NT2/D1 (cell line): ENCODE data around the gene SRL.

ENCODE experiments used
- DNase-seq: peaks from one replicate; pipeline ENCODE4 v3.0.0-alpha.2; 2011; ENCODE audit warnings: low read depth, low spot score
- H3K27me3 ChIP-seq: 2 replicates; pipeline ENCODE4 v1.6.0; 2011; ENCODE audit warnings: mild to moderate bottlenecking; ENCODE audit not compliant: insufficient read length, insufficient read depth
- H3K36me3 ChIP-seq: 2 replicates; pipeline ENCODE4 v1.6.1; 2011; ENCODE audit warnings: mild to moderate bottlenecking, low read length, mixed read lengths; ENCODE audit not compliant: insufficient read depth, insufficient read length
- H3K4me1 ChIP-seq: 2 replicates; pipeline ENCODE4 v1.5.1; 2011; ENCODE audit not compliant: insufficient read depth, insufficient read length
- H3K4me3 ChIP-seq: 2 replicates; pipeline ENCODE4 v1.5.1; 2011; ENCODE audit warnings: low read depth; ENCODE audit not compliant: insufficient read length
- H3K9ac ChIP-seq: 2 replicates; pipeline ENCODE4 v1.6.0; 2011; ENCODE audit warnings: low read depth; ENCODE audit not compliant: insufficient read length
- H3K9me3 ChIP-seq: 2 replicates; pipeline ENCODE4 v1.5.1; 2011; ENCODE audit warnings: mild to moderate bottlenecking, low read length; ENCODE audit not compliant: insufficient read depth
- SUZ12 ChIP-seq: IDR thresholded peaks from 2 replicates; pipeline ENCODE4 v1.6.1; 2011; ENCODE audit not compliant: insufficient read length, insufficient read depth; ENCODE audit errors: extremely low read depth
- YY1 ChIP-seq: IDR thresholded peaks from 2 replicates; pipeline ENCODE4 v1.6.1; 2011; ENCODE audit not compliant: insufficient read length, insufficient read depth
- ZNF274 ChIP-seq: IDR thresholded peaks from 2 replicates; pipeline ENCODE4 v1.6.1; 2011; ENCODE audit warnings: mild to moderate bottlenecking, low read depth, low read length

Gene SRL

DNA sequence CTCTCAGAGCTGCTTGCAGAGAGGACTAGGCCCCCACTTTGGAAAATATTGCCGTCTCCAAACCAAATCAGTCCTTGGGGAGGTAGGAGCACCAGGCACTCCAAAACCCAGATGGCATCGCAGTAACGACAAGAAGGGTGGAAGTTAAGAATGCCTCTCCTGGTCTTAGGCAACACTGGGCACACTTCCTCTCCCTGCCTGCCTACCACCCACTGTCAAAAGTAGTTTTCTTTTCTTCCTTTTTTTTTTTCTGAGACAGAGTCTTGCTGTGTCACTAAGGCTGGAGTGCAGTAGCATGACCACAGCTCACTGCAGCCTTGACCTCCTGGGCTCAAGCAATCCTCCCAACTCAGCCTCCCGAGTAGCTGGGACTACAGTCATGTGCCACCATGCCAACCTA lies 47.2 kb downstream of the SRL start:
- Histone ChIP-seq H3K4me1 (no peaks in the 10 kb centered on the region), H3K9me3 (no peaks in the 10 kb centered on the region), H3K4me3 (no peak overlapping the region), H3K27me3 (no peaks in the 10 kb centered on the region), H3K9ac (no peak overlapping the region), H3K36me3 (no peaks in the 10 kb centered on the region)
- no peak for DNase-seq
- no peak for TF ChIP-seq YY1
- no peak for TF ChIP-seq ZNF274
- TF ChIP-seq SUZ12: no peak

DNA sequence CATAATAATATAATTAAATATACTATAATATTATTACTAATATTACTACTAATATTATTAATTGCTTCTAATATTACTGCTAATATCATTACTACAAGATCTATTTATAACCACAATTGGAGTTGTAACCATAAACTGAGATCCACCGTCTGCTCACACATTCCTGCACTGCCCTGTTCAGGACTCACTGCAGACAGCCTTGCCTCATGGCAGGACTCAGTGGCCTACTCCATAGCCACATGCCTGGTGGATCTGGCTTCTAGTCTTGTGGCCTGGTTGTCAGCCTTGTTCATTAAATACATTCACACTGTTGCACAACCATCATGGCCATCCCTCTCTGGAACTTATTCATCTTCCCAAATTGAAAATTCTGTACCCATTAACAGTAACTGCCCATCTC lies 48.0 kb downstream of the SRL start:
- Histone ChIP-seq H3K36me3 (no peaks in the 10 kb centered on the region), H3K9me3 (no peaks in the 10 kb centered on the region), H3K9ac (no peak overlapping the region), H3K27me3 (no peaks in the 10 kb centered on the region), H3K4me1 (peaks cover 2% of the 10 kb centered on the region), H3K4me3 (no peak overlapping the region)
- no peak for DNase-seq
- TF ChIP-seq ZNF274 (no peak), SUZ12 (no peak)

DNA sequence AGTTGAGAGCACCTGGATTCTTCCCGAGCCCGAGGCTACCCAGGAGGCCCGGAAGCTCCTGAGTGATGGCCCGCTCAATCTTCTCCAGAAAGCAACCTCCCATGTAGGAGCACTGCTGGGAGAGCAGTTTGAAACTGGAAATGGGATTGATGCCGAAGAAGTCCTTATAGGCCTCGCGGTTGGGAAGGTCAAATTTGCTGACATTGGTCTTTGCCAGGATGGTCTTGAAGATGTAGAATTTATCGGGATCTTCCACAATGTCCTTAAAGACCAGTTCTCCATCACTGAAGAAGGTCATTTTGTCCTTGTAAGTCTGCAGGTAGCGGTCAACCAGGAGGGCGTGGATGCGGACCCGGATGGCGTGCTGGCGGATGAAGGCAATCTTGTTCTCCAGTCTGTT lies 49.7 kb downstream of the SRL start:
- TF ChIP-seq ZNF274: no peak
- TF ChIP-seq SUZ12: no peak
- no peak for TF ChIP-seq YY1
- no peak for DNase-seq
- peaks cover 4% of the 10 kb centered on the region for H3K4me1 ChIP-seq
- no peak overlapping the region for H3K4me3 ChIP-seq
- H3K9ac ChIP-seq: no peak overlapping the region
- no peaks in the 10 kb centered on the region for H3K27me3 ChIP-seq
- no peaks in the 10 kb centered on the region for H3K36me3 ChIP-seq
- H3K9me3 ChIP-seq: no peaks in the 10 kb centered on the region

DNA sequence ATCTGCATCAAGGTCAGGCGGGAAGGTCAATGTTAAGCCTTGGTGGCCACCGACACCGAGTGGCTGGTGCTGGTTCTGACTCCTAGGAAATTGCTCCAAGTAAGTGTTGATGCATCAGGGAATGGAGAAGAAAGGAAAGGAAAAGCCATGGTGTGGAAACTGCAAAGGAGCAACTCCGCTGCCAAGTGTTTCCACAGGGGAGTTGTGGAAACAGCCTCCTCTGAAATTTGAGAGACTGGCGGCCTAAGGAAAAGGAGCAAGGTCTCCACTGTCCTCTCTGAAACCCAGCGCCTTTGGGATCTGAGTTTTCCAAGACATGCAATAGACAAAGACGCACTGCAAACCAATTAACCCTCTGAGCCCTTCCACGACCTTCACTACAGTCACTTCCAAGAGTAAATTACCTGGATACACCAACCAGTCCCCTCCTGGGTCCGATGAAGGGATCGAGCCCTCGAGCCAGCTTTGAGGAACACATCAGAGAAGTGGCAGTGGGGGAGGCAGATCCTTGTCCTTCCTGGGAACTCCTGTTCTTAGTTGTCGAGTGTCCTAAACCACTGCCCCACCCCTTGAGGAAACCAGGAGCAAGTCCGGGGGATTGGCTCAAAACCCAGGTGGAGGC lies 51.1 kb downstream of the SRL start:
- Histone ChIP-seq H3K9me3 (no peaks in the 10 kb centered on the region), H3K4me1 (peaks cover 4% of the 10 kb centered on the region), H3K9ac (no peak overlapping the region), H3K36me3 (no peaks in the 10 kb centered on the region), H3K27me3 (no peaks in the 10 kb centered on the region), H3K4me3 (no peak overlapping the region)
- TF ChIP-seq ZNF274 (no peak), YY1 (no peak), SUZ12 (no peak)
- DNase-seq: no peak

DNA sequence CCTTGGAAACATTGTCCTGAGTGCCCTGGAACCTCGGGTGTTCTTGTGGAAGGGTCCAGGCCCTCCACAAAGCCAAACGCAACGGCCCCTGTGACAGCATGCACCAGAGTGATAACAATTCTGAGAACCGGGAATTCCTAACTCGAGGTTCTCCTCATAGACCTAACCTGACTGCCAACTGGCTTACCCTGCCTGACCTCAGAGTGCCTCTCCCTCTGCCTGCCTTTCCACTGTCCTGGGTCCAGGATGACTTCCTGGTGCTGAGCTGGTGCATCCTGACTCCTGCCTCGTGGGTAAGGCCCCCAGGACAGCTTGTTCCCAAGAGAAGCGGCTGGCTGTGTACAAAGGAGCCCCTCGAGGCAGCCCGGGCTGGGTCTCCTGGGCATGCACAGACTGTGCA lies 51.8 kb downstream of the SRL start:
- H3K9me3 ChIP-seq: no peaks in the 10 kb centered on the region
- no peak for TF ChIP-seq SUZ12
- TF ChIP-seq YY1: no peak
- no peak for TF ChIP-seq ZNF274
- H3K27me3 ChIP-seq: no peaks in the 10 kb centered on the region
- no peaks in the 10 kb centered on the region for H3K36me3 ChIP-seq
- no peak overlapping the region for H3K4me3 ChIP-seq
- peaks cover 4% of the 10 kb centered on the region for H3K4me1 ChIP-seq
- DNase-seq: no peak
- no peak overlapping the region for H3K9ac ChIP-seq

DNA sequence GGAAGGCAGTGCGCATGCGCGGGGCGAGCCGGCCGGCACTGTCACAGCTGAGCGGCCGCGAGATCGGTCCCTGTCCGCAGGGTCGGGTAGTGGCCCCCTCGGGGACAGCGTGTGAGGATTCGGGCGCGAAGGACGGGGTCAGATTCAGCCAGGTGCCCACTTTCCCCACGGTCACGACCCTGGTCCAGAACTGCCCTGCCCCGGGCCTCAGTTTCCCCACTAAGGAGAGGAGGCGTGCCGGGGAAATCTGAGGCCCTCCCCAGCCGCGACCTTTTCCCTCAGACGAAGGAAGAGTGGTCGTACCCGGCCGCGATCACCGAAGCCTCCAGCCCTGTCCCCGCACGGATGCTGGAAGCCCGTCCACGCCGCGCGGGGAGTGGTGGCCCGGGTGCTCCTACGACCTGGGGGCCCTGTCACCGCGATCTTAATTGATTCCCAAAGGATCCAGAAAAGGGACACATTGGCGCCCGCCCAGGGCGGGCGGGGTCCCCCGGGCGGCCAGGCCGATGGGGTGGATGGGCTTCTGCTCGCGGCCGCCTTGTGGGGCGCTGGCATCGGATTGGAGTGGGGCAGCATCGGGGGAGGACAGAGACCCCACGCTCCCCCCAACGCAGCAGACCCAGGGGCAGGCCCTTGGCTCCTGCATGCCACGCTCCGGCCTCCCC lies 57.7 kb downstream of the SRL start:
- TF ChIP-seq SUZ12 (no peak), ZNF274 (no peak), YY1 (no peak)
- Histone ChIP-seq H3K9ac (peak overlapping the region; percentile 93), H3K27me3 (no peaks in the 10 kb centered on the region), H3K4me1 (peaks cover 10% of the 10 kb centered on the region), H3K4me3 (peak overlapping the region; percentile 86), H3K9me3 (no peaks in the 10 kb centered on the region), H3K36me3 (no peaks in the 10 kb centered on the region)
- DNase-seq: no peak

DNA sequence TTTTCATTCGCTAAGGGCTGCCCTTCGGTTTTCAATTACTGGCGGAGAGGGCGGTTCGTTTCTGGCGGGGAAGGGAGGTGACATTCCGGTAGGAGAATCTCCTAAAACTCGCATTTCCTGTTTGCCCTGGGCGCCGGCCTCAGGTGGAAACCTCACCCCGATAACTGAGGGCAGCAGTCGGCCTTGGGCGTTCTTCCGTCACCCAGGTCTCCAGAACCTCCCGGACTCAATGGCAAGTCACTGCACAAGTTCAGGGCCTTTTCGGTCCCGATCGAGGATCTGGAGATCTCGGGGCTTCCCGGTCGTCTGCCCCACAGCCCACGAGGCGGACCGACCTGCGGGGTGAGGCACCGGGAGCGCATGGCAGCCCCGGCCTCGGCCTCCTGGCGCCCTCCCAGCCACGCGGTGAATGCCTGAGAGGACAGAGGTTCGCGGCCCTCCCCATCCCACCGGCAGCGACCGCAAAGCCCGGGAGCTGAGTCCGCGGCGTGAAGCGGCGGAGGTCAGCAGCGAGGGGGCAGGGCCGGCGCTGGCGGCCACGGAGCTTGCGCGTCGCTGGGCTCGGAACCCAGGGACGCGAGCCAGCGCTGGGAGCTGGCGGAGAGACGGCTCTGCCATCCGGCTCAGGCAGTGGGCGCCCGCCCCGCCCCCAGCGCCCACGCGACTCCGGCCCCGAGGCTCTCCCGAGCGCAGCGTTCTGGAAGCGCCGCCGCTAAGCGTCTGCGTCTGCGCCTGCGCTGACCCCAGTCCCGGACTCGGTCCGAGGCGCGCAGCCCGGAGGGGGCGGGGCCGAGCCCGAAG lies 58.4 kb downstream of the SRL start:
- peak overlapping the region; percentile 86 for H3K4me3 ChIP-seq
- peaks cover 7% of the 10 kb centered on the region for H3K4me1 ChIP-seq

More for the DNA sequence above, 58.4 kb downstream of the SRL start:
- Histone ChIP-seq H3K27me3 (no peaks in the 10 kb centered on the region), H3K9ac (peak overlapping the region; percentile 93), H3K9me3 (no peaks in the 10 kb centered on the region), H3K36me3 (no peaks in the 10 kb centered on the region)
- DNase-seq: peak; percentile 91
- TF ChIP-seq SUZ12 (no peak), YY1 (no peak), ZNF274 (no peak)
